Neuronal stem cell (in vitro differentiated cells): ENCODE data around the gene PGA3.
"Not testable (repeated sequence)": the region's sequence is repeated elsewhere in the genome, so short reads cannot be mapped to it uniquely, and the experiment has no call there.

ENCODE experiments used
- DNase-seq: peaks from one replicate; pipeline ENCODE4 v3.0.0-alpha.2; 2013; ENCODE audit warnings: low spot score
- H2AFZ ChIP-seq: one replicate; pipeline ENCODE4 v1.6.1; 2013; ENCODE audit warnings: mild to moderate bottlenecking, low read length, inconsistent platforms
- H2AK5ac ChIP-seq: 2 replicates; pipeline ENCODE4 v1.6.1; 2013; ENCODE audit warnings: low read depth, mild to moderate bottlenecking, inconsistent platforms, low read length, moderate library complexity, mixed read lengths
- H2BK120ac ChIP-seq: 2 replicates; pipeline ENCODE4 v1.6.1; 2013; ENCODE audit warnings: low read depth, mild to moderate bottlenecking, inconsistent platforms, low read length, moderate library complexity, mixed read lengths
- H2BK12ac ChIP-seq: one replicate; pipeline ENCODE4 v1.6.1; 2013; ENCODE audit warnings: low read length, inconsistent platforms
- H2BK15ac ChIP-seq: 2 replicates; pipeline ENCODE4 v1.6.1; 2013; ENCODE audit warnings: mild to moderate bottlenecking, low read length, inconsistent platforms, mixed read lengths
- H2BK5ac ChIP-seq: one replicate; pipeline ENCODE4 v1.6.1; 2013; ENCODE audit warnings: inconsistent platforms, mild to moderate bottlenecking, low read length, moderate library complexity
- H3K14ac ChIP-seq: one replicate; pipeline ENCODE4 v1.6.1; 2013; ENCODE audit warnings: low read length, inconsistent platforms
- H3K18ac ChIP-seq: 2 replicates; pipeline ENCODE4 v1.6.1; 2013; ENCODE audit warnings: low read length, inconsistent platforms
- H3K23ac ChIP-seq: 2 replicates; pipeline ENCODE4 v1.6.1; 2013; ENCODE audit warnings: low read depth, mild to moderate bottlenecking, mixed read lengths, low read length, inconsistent platforms; ENCODE audit not compliant: poor library complexity
- H3K27ac ChIP-seq: replicated peaks from 3 replicates; pipeline ENCODE4 v1.5.1; 2013; ENCODE audit warnings: low read length, inconsistent platforms
- H3K27me3 ChIP-seq, 3 experiments: 2 replicates each; pipeline ENCODE4 v1.6.1; 2013; ENCODE audit warnings: low read length in 3 of 3, mild to moderate bottlenecking in 2 of 3, inconsistent platforms in 1 of 3, low read depth in 1 of 3, mixed read lengths in 1 of 3, moderate library complexity in 1 of 3; ENCODE audit not compliant: control insufficient read depth in 3 of 3, insufficient read depth in 3 of 3
- H3K36me3 ChIP-seq, 2 donors: replicated peaks in 1 of 2; 2 replicates each; pipeline ENCODE4 v1.6.1; 2013; ENCODE audit warnings: low read length in 2 of 2; ENCODE audit not compliant: control insufficient read depth in 2 of 2, insufficient read depth in 2 of 2
- H3K4ac ChIP-seq: 2 replicates; pipeline ENCODE4 v1.6.1; 2013; ENCODE audit warnings: inconsistent platforms, mild to moderate bottlenecking, low read length, moderate library complexity
- H3K4me1 ChIP-seq, 2 donors: 1 replicate in 1 of 2; 2 replicates in 1 of 2; pipeline ENCODE4 v1.6.1; 2013; ENCODE audit warnings: low read length in 2 of 2, low read depth in 1 of 2; ENCODE audit not compliant: control insufficient read depth in 2 of 2, insufficient read depth in 1 of 2
- H3K4me2 ChIP-seq: one replicate; pipeline ENCODE4 v1.6.1; 2013; ENCODE audit warnings: mild to moderate bottlenecking, low read length, inconsistent platforms; ENCODE audit not compliant: insufficient read depth, poor library complexity, severe bottlenecking
- H3K4me3 ChIP-seq, 2 donors: 2 replicates each; pipeline ENCODE4 v1.5.1; 2013; ENCODE audit warnings: low read length in 2 of 2, mild to moderate bottlenecking in 2 of 2, inconsistent platforms in 1 of 2, moderate library complexity in 1 of 2
- H3K79me1 ChIP-seq: one replicate; pipeline ENCODE4 v1.6.1; 2013; ENCODE audit warnings: low read depth, mild to moderate bottlenecking, inconsistent platforms, low read length, moderate library complexity
- H3K9ac ChIP-seq: one replicate; pipeline ENCODE4 v1.6.1; 2013; ENCODE audit warnings: mild to moderate bottlenecking, low read depth, low read length, inconsistent platforms; ENCODE audit not compliant: poor library complexity
- H3K9me3 ChIP-seq, 2 donors: replicated peaks in 1 of 2; 2 replicates each; pipeline versions ENCODE3 to v1.6.1; 2013; ENCODE audit warnings: low read length in 2 of 2, mild to moderate bottlenecking in 2 of 2, inconsistent platforms in 1 of 2, low read depth in 1 of 2, mixed read lengths in 1 of 2, moderate library complexity in 1 of 2; ENCODE audit not compliant: control insufficient read depth in 2 of 2, insufficient read depth in 1 of 2
- H4K8ac ChIP-seq: one replicate; pipeline ENCODE4 v1.6.1; 2013; ENCODE audit warnings: low read depth, mild to moderate bottlenecking, inconsistent platforms, low read length, moderate library complexity
- H4K91ac ChIP-seq: one replicate; pipeline ENCODE4 v1.6.1; 2013; ENCODE audit warnings: low read length, low read depth, mild to moderate bottlenecking, inconsistent platforms; ENCODE audit not compliant: poor library complexity
- WGBS, 2 donors: extraction: QIAGEN DNeasy Blood & Tissue Kit; methylation state at CpG; one replicate each; pipeline ENCODE4 v1.1.7; 2013; ENCODE audit warnings: missing lambda C conversion rate in 2 of 2, mixed read lengths in 1 of 2; ENCODE audit not compliant: insufficient read length in 2 of 2, insufficient replicate concordance in 1 of 2; ENCODE audit errors: extremely low coverage in 2 of 2; 5-methylcytosine and 5-hydroxymethylcytosine counted together

The PGA3 gene

DNA sequence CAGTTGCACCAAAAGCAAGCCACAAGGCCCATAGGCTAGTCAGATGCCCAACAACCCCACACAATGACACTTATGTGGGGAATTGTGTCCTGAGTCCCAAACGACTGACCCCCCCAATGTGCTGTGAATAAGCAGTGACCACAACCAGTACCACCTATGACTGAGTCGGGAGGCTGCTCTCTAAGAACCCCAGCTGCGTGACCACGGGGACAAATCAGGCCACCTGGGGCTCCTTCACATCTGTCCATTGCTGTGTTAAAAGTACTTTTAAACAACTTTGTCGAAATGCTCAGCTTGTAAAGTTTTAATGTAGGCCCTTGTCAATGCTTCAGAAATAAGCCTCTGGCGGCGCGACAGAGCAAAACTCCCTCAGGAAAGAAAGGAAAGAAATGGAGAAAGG lies 37.0 kb downstream of the PGA3 start:
- H3K4ac ChIP-seq, H3K9me3 ChIP-seq, DNase-seq, H3K23ac ChIP-seq, H3K79me1 ChIP-seq, H2BK15ac ChIP-seq, H2AFZ ChIP-seq, H2BK120ac ChIP-seq, H3K14ac ChIP-seq, H3K4me2 ChIP-seq, H3K36me3 ChIP-seq, H3K18ac ChIP-seq, H3K4me3 ChIP-seq, H2AK5ac ChIP-seq, H3K9ac ChIP-seq, H4K91ac ChIP-seq, H2BK12ac ChIP-seq, H3K4me1 ChIP-seq, H3K27me3 ChIP-seq, H4K8ac ChIP-seq, H2BK5ac ChIP-seq, H3K27ac ChIP-seq: not testable (repeated sequence)
- WGBS, 2 donors: no CpG with 5 or more reads among the region's 8 CpGs

DNA sequence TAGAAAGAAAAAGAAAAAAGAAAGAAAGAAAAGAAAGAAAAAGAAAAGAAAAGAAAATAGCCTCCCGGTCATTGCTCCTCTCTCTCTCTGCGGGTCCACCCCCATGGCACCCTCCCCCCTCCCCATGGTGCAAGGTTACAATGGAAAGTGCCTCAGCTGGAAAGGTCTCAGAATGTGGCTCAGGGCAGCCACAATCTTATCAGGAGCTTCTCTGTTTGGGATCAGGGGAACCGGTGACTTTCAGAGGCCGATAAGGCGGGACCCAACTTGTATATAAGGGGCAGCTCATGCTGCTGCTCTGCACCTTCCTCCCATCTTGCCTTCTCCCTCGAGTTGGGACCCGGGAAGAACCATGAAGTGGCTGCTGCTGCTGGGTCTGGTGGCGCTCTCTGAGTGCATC lies 37.6 kb downstream of the PGA3 start, which contains the start of gene PGA5:
PGA5 (plus strand) TSS at position 301 of the 400 bp plus-strand sequence; CDS start at position 353, 52 bp downstream.
- not testable (repeated sequence) for H2BK120ac ChIP-seq

GRCh38 chr11:61241526-61241925 lies 38.2 kb downstream of the PGA3 start:
- H2BK5ac ChIP-seq, H3K18ac ChIP-seq, DNase-seq, H2BK12ac ChIP-seq, H2AK5ac ChIP-seq, H3K9ac ChIP-seq, H3K4me1 ChIP-seq, H3K23ac ChIP-seq, H3K4me2 ChIP-seq, H4K8ac ChIP-seq, H3K9me3 ChIP-seq, H3K79me1 ChIP-seq, H2BK15ac ChIP-seq, H2BK120ac ChIP-seq, H2AFZ ChIP-seq, H3K27ac ChIP-seq, H3K27me3 ChIP-seq, H3K36me3 ChIP-seq, H3K14ac ChIP-seq, H3K4ac ChIP-seq, H3K4me3 ChIP-seq, H4K91ac ChIP-seq: not testable (repeated sequence)
- no CpG with 5 or more reads among the region's 5 CpGs for WGBS, 2 donors

More for the DNA sequence above, 37.6 kb downstream of the PGA3 start, which contains the start of gene PGA5:
- H4K8ac ChIP-seq, H3K9me3 ChIP-seq, H3K79me1 ChIP-seq, H2BK12ac ChIP-seq, H2AK5ac ChIP-seq, DNase-seq, H3K27ac ChIP-seq, H3K36me3 ChIP-seq, H3K4me1 ChIP-seq, H2BK5ac ChIP-seq, H3K9ac ChIP-seq, H2BK15ac ChIP-seq, H3K4ac ChIP-seq, H3K4me3 ChIP-seq, H4K91ac ChIP-seq, H3K27me3 ChIP-seq, H3K23ac ChIP-seq, H2AFZ ChIP-seq, H3K18ac ChIP-seq, H3K4me2 ChIP-seq, H3K14ac ChIP-seq: not testable (repeated sequence)
- no CpG with 5 or more reads among the region's 8 CpGs for WGBS, 2 donors

DNA sequence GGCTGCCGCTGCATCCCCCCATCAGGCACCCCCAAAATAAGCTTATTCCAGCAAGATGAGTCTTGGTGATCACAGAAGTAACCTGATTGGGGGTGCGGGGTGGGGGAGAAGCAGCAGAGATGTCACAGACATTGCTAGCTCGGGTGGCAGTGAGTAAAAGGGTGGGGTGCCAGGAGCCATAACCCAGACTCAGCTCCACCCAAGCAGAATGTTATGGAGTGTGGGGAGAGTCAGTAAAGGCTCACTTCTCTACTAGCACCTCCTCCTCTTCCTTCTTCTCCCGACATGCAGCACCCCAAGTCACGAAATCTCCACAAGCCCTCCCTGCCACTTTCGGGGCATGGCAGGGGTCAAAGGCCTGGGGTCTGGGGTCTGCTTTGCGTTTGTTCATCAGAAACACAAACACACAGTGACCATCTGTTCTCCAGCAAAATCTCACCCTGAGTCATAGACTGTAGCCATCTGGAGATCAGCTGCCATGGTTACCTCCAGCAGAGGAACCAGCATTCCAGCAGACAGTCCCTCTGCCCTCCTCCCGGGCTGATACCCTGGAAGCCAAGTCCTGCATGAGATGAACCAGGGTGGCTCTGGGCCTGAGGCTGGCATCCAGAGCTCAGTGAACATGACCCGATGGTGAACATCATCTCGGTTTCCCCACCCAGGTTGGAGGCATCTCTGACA lies 42.1 kb downstream of the PGA3 start:
- not testable (repeated sequence) for H3K4me3 ChIP-seq, H3K36me3 ChIP-seq, H2BK5ac ChIP-seq, H3K14ac ChIP-seq, H3K27ac ChIP-seq, H4K91ac ChIP-seq, H2AFZ ChIP-seq, DNase-seq, H2BK15ac ChIP-seq, H3K9ac ChIP-seq, H3K79me1 ChIP-seq, H3K4ac ChIP-seq, H3K4me1 ChIP-seq, H3K23ac ChIP-seq, H3K4me2 ChIP-seq, H3K18ac ChIP-seq, H3K27me3 ChIP-seq, H2AK5ac ChIP-seq, H2BK120ac ChIP-seq, H3K9me3 ChIP-seq, H2BK12ac ChIP-seq, H4K8ac ChIP-seq
- WGBS, 2 donors: no CpG with 5 or more reads among the region's 10 CpGs
